Measurements from ENCODE around the gene CCL17.

CCL17 gene

DNA sequence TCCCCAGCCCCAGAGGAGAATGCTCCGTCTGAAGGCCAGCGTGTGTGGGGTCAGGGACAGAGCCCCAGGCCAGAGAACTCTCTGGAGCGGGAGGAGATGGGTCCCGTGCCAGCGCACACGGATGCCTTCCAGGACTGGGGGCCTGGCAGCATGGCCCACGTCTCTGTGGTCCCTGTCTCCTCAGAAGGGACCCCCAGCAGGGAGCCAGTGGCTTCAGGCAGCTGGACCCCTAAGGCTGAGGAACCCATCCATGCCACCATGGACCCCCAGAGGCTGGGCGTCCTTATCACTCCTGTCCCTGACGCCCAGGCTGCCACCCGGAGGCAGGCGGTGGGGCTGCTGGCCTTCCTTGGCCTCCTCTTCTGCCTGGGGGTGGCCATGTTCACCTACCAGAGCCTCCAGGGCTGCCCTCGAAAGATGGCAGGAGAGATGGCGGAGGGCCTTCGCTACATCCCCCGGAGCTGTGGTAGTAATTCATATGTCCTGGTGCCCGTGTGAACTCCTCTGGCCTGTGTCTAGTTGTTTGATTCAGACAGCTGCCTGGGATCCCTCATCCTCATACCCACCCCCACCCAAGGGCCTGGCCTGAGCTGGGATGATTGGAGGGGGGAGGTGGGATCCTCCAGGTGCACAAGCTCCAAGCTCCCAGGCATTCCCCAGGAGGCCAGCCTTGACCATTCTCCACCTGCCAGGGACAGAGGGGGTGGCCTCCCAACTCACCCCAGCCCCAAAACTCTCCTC, 21.9 kb upstream of the CCL17 start:
- Histone ChIP-seq H3K4me3 (no peak overlapping the region), H3K27ac (no peak overlapping the region), H3K9me3 (ENCODE audit: low read depth, low read length) (no peaks in the 10 kb centered on the region), H3K36me3 (ENCODE audit: insufficient read depth, low read length) (no peaks in the 10 kb centered on the region), H3K9ac (ENCODE audit: insufficient read length) (no peak overlapping the region)
- DNase-seq (ENCODE audit: low read depth, low spot score), result no peak
- TF ChIP-seq POLR2AphosphoS5 (IDR thresholded peaks at IDR 0.05; ENCODE audit: borderline replicate concordance, low read depth, low read length) (no peak), EZH2 (IDR thresholded peaks at IDR 0.05) (no peak), FOXP2 (optimal IDR thresholded peaks at IDR 0.05; ENCODE audit: control extremely low read depth, extremely low read length, insufficient read depth) (no peak)

DNA sequence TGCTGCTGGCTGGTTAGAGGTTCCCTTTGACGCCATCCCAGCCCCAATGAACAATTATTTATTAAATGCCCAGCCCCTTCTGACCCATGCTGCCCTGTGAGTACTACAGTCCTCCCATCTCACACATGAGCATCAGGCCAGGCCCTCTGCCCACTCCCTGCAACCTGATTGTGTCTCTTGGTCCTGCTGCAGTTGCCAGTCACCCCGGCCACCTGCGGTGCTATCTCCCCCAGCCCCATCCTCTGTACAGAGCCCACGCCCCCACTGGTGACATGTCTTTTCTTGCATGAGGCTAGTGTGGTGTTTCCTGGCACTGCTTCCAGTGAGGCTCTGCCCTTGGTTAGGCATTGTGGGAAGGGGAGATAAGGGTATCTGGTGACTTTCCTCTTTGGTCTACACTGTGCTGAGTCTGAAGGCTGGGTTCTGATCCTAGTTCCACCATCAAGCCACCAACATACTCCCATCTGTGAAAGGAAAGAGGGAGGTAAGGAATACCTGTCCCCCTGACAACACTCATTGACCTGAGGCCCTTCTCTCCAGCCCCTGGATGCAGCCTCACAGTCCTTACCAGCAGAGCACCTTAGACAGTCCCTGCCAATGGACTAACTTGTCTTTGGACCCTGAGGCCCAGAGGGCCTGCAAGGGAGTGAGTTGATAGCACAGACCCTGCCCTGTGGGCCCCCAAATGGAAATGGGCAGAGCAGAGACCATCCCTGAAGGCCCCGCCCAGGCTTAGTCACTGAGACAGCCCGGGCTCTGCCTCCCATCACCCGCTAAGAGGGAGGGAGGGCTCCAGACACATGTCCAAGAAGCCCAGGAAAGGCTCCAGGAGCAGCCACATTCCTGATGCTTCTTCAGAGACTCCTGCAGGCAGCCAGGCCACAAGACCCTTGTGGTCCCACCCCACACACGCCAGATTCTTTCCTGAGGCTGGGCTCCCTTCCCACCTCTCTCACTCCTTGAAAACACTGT, 21.0 kb upstream of the CCL17 start:
- Histone ChIP-seq H3K27ac (no peak overlapping the region), H3K4me3 (no peak overlapping the region), H3K9me3 (ENCODE audit: low read depth, low read length) (no peaks in the 10 kb centered on the region), H3K36me3 (ENCODE audit: insufficient read depth, low read length) (no peaks in the 10 kb centered on the region), H3K9ac (ENCODE audit: insufficient read length) (no peak overlapping the region)
- TF ChIP-seq POLR2AphosphoS5 (IDR thresholded peaks at IDR 0.05; ENCODE audit: borderline replicate concordance, low read depth, low read length), result no peak
- no peak for DNase-seq (ENCODE audit: low read depth, low spot score)

DNA sequence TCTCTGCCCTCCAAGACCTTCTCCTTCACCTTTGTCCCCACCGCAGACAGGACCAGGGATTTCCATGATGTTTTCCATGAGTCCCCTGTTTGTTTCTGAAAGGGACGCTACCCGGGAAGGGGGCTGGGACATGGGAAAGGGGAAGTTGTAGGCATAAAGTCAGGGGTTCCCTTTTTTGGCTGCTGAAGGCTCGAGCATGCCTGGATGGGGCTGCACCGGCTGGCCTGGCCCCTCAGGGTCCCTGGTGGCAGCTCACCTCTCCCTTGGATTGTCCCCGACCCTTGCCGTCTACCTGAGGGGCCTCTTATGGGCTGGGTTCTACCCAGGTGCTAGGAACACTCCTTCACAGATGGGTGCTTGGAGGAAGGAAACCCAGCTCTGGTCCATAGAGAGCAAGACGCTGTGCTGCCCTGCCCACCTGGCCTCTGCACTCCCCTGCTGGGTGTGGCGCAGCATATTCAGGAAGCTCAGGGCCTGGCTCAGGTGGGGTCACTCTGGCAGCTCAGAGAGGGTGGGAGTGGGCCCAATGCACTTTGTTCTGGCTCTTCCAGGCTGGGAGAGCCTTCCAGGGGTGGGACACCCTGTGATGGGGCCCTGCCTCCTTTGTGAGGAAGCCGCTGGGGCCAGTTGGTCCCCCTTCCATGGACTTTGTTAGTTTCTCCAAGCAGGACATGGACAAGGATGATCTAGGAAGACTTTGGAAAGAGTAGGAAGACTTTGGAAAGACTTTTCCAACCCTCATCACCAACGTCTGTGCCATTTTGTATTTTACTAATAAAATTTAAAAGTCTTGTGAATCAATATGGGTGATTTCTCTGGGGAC, 20.1 kb upstream of the CCL17 start:
- no peak for DNase-seq (ENCODE audit: low read depth, low spot score)
- no peaks in the 10 kb centered on the region for H3K36me3 ChIP-seq (ENCODE audit: insufficient read depth, low read length)
- H3K9ac ChIP-seq (ENCODE audit: insufficient read length), result no peak overlapping the region
- H3K27ac ChIP-seq, result no peak overlapping the region
- no peak for TF ChIP-seq POLR2AphosphoS5 (IDR thresholded peaks at IDR 0.05; ENCODE audit: borderline replicate concordance, low read depth, low read length)
- no peak overlapping the region for H3K4me3 ChIP-seq
- H3K9me3 ChIP-seq (ENCODE audit: low read depth, low read length), result no peaks in the 10 kb centered on the region

DNA sequence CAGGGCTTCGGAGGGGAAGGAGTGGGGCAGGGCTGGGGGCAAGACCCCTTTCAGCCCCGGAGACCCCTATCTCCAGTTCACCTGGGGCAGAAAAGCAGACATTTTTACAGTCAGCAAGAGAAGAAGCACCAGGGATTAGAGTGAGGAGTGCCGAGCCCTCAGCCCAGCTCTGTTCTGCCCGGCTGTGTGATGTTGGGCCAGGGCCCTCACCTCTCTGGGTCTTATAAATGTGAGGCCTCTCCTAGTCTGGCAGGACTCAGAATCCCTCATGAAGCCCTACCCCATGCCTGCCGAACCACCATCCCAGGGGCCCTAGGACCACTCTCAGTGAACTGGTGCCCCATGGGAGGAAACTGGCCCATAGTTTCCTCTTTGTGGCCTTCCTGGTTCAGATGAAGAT, 19.5 kb upstream of the CCL17 start:
- no peak for DNase-seq (ENCODE audit: low read depth, low spot score)
- TF ChIP-seq FOXP2 (optimal IDR thresholded peaks at IDR 0.05; ENCODE audit: control extremely low read depth, extremely low read length, insufficient read depth), result no peak
- no peak for TF ChIP-seq POLR2AphosphoS5 (IDR thresholded peaks at IDR 0.05; ENCODE audit: borderline replicate concordance, low read depth, low read length)
- no peak for TF ChIP-seq EZH2 (IDR thresholded peaks at IDR 0.05)
- H3K36me3 ChIP-seq (ENCODE audit: insufficient read depth, low read length), result no peaks in the 10 kb centered on the region
- no peak overlapping the region for H3K4me3 ChIP-seq
- no peak overlapping the region for H3K27ac ChIP-seq
- no peak overlapping the region for H3K9ac ChIP-seq (ENCODE audit: insufficient read length)
- H3K9me3 ChIP-seq (ENCODE audit: low read depth, low read length), result no peaks in the 10 kb centered on the region

DNA sequence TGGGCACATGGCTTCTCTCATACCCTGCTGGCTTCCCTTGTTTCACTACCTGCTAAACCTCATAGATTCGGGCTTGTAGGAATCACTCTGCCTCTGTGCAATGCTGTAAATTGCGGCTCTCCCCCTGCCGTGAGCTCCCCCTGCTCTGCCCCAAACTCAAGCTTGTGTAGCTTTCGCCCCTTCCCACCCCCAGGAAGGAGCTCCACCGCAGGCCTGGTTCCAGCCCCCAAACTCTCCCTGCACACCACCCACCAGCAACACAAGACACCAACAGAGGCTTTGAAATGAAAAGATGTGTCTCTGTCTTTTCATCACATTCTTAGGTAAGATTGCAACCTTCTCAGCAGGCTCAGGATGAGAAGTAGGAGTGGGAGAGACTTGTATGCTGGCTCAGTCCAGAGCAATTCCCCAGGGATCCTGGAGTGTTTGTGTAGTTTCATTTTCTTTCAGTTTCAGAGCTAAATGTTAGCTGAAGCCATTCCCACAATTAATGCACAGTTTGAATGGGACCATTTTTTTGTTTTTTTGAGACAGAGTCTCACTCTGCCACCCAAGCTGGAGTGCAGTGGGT, 18.1 kb upstream of the CCL17 start:
- H3K9ac ChIP-seq (ENCODE audit: insufficient read length), result no peak overlapping the region
- no peak for TF ChIP-seq FOXP2 (optimal IDR thresholded peaks at IDR 0.05; ENCODE audit: control extremely low read depth, extremely low read length, insufficient read depth)
- no peak for TF ChIP-seq POLR2AphosphoS5 (IDR thresholded peaks at IDR 0.05; ENCODE audit: borderline replicate concordance, low read depth, low read length)
- TF ChIP-seq EZH2 (IDR thresholded peaks at IDR 0.05), result no peak

DNA sequence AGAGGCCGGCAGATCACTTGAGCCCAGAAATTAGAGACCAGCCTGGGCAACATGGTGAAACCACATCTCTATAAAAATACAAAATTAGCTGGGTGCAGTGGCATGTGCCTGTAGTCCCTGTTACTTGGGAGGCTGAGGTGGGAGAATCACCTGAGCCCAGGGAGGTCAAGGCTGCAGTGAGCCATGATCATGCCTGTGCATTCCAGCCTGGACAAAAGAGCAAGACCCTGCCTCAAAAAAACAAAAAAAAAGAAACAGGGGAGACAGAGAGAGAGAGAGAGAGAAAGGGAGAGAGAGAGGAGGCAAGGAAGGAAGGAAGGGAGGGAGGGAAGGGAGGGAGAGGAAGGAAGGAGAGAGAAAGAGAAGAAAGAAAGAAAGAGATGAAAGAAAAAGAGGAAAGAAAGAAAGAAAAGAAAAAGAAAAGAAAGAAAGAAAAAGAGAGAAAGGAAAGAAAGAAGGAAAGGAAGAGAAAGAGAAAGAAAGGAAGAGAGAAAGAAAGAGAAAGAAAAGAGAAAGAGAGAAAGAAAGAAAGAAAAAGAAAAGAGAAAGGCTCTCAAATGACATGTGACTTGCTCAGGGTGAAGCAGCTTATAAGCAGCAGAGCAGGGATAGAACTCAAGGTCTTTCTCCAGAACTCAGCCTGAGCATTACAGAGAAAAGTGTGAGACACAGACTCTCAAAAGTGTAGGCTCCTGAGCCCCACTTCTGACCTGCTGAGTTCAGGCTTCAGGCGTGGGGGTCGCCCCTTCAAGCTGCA, 16.8 kb upstream of the CCL17 start:
- Histone ChIP-seq H3K27ac (no peak overlapping the region), H3K36me3 (ENCODE audit: insufficient read depth, low read length) (no peaks in the 10 kb centered on the region), H3K9ac (ENCODE audit: insufficient read length) (no peak overlapping the region), H3K4me3 (no peak overlapping the region), H3K9me3 (ENCODE audit: low read depth, low read length) (no peaks in the 10 kb centered on the region)
- no peak for TF ChIP-seq EZH2 (IDR thresholded peaks at IDR 0.05)
- no peak for TF ChIP-seq POLR2AphosphoS5 (IDR thresholded peaks at IDR 0.05; ENCODE audit: borderline replicate concordance, low read depth, low read length)
- no peak for TF ChIP-seq FOXP2 (optimal IDR thresholded peaks at IDR 0.05; ENCODE audit: control extremely low read depth, extremely low read length, insufficient read depth)
- DNase-seq (ENCODE audit: low read depth, low spot score), result no peak

More for the DNA sequence above, 18.1 kb upstream of the CCL17 start:
- no peak for DNase-seq (ENCODE audit: low read depth, low spot score)
- no peak overlapping the region for H3K27ac ChIP-seq
- H3K36me3 ChIP-seq (ENCODE audit: insufficient read depth, low read length), result no peaks in the 10 kb centered on the region
- H3K4me3 ChIP-seq, result no peak overlapping the region
- no peaks in the 10 kb centered on the region for H3K9me3 ChIP-seq (ENCODE audit: low read depth, low read length)

DNA sequence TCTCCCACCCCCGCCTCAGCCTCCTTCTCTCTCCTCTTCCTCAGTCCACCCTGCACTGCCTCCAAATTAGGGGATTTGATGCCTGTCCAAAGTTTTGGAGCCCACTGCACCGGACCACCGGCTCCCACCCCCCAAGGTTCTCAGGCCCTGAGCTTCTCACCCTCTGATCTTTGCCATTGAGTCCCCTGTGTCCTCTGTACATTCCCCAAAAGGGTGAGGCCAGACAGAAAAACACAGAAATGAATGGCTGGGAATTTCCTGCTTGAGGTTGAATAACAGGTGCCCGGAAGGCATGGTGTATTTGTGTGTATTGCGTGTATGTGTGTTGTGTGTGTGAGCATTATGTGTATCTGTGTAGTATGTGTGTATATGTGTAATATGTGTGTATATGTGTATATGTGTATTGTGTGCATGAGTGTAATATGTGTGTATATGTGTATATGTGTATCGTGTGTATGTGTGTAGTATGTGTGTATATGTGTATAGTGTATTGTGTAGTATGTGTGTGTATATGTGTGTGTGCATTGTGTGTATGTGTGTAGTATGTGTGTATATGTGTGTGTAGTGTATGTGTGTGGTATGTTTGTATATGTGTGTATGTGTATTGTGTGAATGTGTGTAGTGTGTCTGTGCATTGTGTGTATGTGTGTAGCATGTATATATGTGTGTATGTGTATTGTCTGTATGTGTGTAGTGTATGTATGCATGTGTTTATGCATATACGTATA, 16.0 kb upstream of the CCL17 start:
- H3K36me3 ChIP-seq (ENCODE audit: insufficient read depth, low read length), result no peaks in the 10 kb centered on the region
- TF ChIP-seq EZH2 (IDR thresholded peaks at IDR 0.05) (no peak), FOXP2 (optimal IDR thresholded peaks at IDR 0.05; ENCODE audit: control extremely low read depth, extremely low read length, insufficient read depth) (no peak), POLR2AphosphoS5 (IDR thresholded peaks at IDR 0.05; ENCODE audit: borderline replicate concordance, low read depth, low read length) (no peak)
- no peak for DNase-seq (ENCODE audit: low read depth, low spot score)
- H3K4me3 ChIP-seq, result no peak overlapping the region
- no peak overlapping the region for H3K9ac ChIP-seq (ENCODE audit: insufficient read length)
- H3K27ac ChIP-seq, result no peak overlapping the region
- no peaks in the 10 kb centered on the region for H3K9me3 ChIP-seq (ENCODE audit: low read depth, low read length)

Measured in SK-N-MC (cell line).